Adrenal gland (tissue), 12 donors: Measurements from ENCODE around the gene XYLB. TPM values are rescaled to one million over a fixed set of nuclear protein-coding genes. Genes with fewer than 3 reads are reported as not detected.

Experiments
- DNase-seq, 7 donors: peaks; one replicate each; pipeline ENCODE4 v3.0.0-alpha.2; 2019 to 2020
- H3K27ac ChIP-seq, 5 donors: fragments of 200-600 bp; sonication (generic) in 4 of 5; 1 replicate in 3 of 5; 2 replicates in 2 of 5; pipeline versions ENCODE4 v1.5.1 to v1.8.0; 2016 to 2020; ENCODE audit warnings: mild to moderate bottlenecking in 1 of 5
- H3K27me3 ChIP-seq: fragments of 200-600 bp; 2 replicates; pipeline ENCODE4 v1.8.0; 2021
- H3K36me3 ChIP-seq, 2 donors: fragments of 200-600 bp; replicated peaks in 1 of 2; 1 replicate in 1 of 2; 2 replicates in 1 of 2; pipeline versions ENCODE4 v1.5.1 to v1.8.0; 2018 to 2022
- H3K4me1 ChIP-seq, 2 donors: fragments of 200-600 bp; replicated peaks in 1 of 2; 1 replicate in 1 of 2; 2 replicates in 1 of 2; pipeline versions ENCODE4 v1.5.1 to v1.8.0; 2018 to 2021
- H3K4me3 ChIP-seq, 4 donors: fragments of 200-600 bp; sonication (generic) in 3 of 4; one replicate each; pipeline ENCODE4 v1.5.1; 2016 to 2018
- H3K9me3 ChIP-seq, 3 donors: fragments of 200-600 bp; sonication (generic) in 1 of 3; replicated peaks in 1 of 3; 1 replicate in 2 of 3; 2 replicates in 1 of 3; pipeline versions ENCODE4 v1.5.1 to v1.8.0; 2016 to 2021
- CTCF ChIP-seq, 6 experiments: fragments of 450-650 bp in 4 of 6; fragments of 200-600 bp in 2 of 6; sonication (generic) in 1 of 6; IDR thresholded peaks; 1 replicate in 5 of 6; 2 replicates in 1 of 6; pipeline versions ENCODE4 v1.5.1 to v1.8.0; 2016 to 2021; ENCODE audit warnings: antibody characterized with exemption in 6 of 6, mild to moderate bottlenecking in 2 of 6, moderate library complexity in 1 of 6
- POLR2A ChIP-seq, 2 donors: fragments of 450-650 bp; IDR thresholded peaks; one replicate each; pipeline ENCODE4 v1.6.1; 2017; ENCODE audit warnings: antibody characterized with exemption in 2 of 2, mild to moderate bottlenecking in 2 of 2, moderate library complexity in 1 of 2
- WGBS, 4 donors: extraction: QIAGEN DNeasy Blood & Tissue Kit in 2 of 4; methylation state at CpG; one replicate each; pipeline versions ENCODE4 v1.1.5 to v1.1.7; 2013 to 2017; 5-methylcytosine and 5-hydroxymethylcytosine counted together
- intact Hi-C, 2 donors: fragments of 100-400 bp; cut with DNase I; formaldehyde crosslinking; loops; one replicate each; pipeline versions ENCODE4 v1.14.1 to v1.15.0; 2022 to 2023
- polyA plus RNA-seq, 3 donors: library from polyadenylated mRNA; stranded (reverse); fragments of 200-250 nt in 2 of 3; fragments of 350-450 nt in 1 of 3; fragmentation: Illumina TruSeq in 1 of 3; extraction: RNeasy Lipid Tissue Mini Kit (QIAGEN cat#74804) in 1 of 3; gene quantifications; one replicate each; pipeline ENCODE4 v1.2.3, GENCODE V29; 2013 to 2014
- total RNA-seq, 9 donors: library from RNA; depleted of rRNA in 4 of 9; stranded (reverse); fragments of >200 nt in 4 of 9; fragments of 120-200 nt in 1 of 9; fragmentation: NEBNext Ultra II Directional in 1 of 9; extraction: Animal tissue kit (Norgen Biotek cat#: 25700) in 1 of 9; gene quantifications; one replicate each; pipeline versions ENCODE4 v1.1.0 to v1.2.4, GENCODE V29; 2013 to 2023
- donor health status: healthy with polysubstance abuse.
- donor health status: Bipolar disorder and iron deficiency.
- donor health status: DM: yes; HTN: yes; CAD: no.
- donor health status: DM: no; HTN: no; CAD: no.
- donor health status: DM: no; HTN: no; CAD: no.
- donor health status: DM: yes; HTN: yes; CAD: no.

The XYLB gene
- total and polyA plus RNA-seq, 12 donors = 1.5 to 14.9 (median 7.5) TPM

DNA sequence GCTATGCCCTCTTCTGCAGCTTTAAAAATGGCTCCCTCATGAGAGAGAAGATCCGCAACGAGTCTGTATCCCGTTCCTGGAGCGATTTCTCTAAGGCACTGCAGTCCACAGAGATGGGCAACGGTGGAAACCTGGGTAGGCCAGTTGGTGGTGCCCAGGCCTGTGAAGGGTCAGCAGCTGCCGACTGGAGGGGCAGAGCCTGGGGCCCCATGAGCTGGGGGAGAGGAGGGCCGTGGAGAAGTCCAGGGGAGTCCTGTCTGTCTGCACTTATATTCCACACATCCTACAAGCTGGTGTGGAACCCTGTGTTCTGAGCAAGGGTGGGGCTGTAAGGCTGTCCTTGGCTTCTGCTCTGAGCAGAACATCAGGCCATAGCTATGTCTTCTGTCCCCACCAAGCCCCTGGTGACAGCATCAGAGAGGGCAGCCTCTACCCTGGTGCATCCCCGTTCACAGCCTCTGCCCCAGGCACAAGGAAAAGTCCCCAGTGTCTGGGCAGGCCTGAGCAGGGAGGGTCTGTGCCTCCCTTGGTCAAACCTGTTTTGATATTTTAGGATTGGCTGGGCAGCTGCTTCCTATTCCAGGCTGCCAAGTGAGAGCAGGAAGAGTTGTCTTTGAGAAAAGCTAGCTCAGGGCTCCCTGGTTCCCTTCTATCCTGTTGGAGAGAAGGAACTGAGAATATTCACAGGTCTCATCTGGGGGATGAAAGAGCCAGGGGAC lies 29.7 kb downstream of the XYLB start:
- H3K4me1 ChIP-seq = no peaks in the 10 kb centered on the region
- no peaks in the 10 kb centered on the region for H3K9me3 ChIP-seq
- peak in 1 of 7 donors; percentile 5 for DNase-seq
- no peak overlapping the region for H3K27ac ChIP-seq
- no peak overlapping the region for H3K4me3 ChIP-seq
- 95 to 100% (median 96%) methylated on average over 2 to 8 of the region's 8 CpGs for WGBS, 4 donors
- peaks cover 0 to 16% of the 10 kb centered on the region in 2 donors for H3K36me3 ChIP-seq
- intact Hi-C loops = no loop called here
- TF ChIP-seq POLR2A (IDR thresholded peaks at IDR 0.05) (no peak), CTCF (IDR thresholded peaks at IDR 0.05) (no peak)
- no peaks in the 10 kb centered on the region for H3K27me3 ChIP-seq

DNA sequence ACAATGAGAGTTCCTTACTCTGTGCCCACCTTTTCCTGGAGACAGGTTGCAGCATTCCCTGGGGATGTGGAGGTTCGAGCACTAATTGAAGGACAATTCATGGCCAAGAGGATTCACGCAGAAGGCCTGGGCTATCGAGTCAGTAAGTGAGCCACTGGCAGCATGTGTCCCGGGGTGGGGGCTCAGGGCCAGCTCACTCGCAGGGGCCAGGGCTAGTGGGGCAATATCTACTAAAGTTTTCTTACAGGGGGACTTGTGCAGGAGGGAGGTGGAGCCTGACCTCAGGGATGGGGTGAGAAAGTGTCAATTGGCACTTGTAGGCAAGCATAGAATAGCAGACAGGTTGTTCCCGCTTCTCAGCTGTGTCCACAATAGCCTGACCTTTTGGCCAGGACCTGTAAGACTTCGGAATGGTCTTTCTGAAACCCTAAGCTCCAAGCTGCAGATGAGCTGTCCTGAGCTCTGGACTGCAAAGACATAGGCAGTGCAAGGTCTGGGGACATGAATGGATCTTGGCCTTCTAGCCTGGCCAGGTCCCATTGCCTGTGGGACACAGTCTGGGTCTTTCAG lies 32.7 kb downstream of the XYLB start:
- no peaks in the 10 kb centered on the region for H3K27me3 ChIP-seq
- no peak overlapping the region for H3K4me3 ChIP-seq
- H3K36me3 ChIP-seq = peaks cover 0 to 3% of the 10 kb centered on the region in 2 donors
- intact Hi-C loops = no loop called here
- DNase-seq = no peak
- no peaks in the 10 kb centered on the region for H3K9me3 ChIP-seq
- WGBS, 4 donors = 79 to 89% (median 84%) methylated on average over 5 to 7 of the region's 7 CpGs
- H3K27ac ChIP-seq = no peak overlapping the region
- no peaks in the 10 kb centered on the region for H3K4me1 ChIP-seq
- TF ChIP-seq CTCF (IDR thresholded peaks at IDR 0.05) (no peak), POLR2A (IDR thresholded peaks at IDR 0.05) (no peak)

DNA sequence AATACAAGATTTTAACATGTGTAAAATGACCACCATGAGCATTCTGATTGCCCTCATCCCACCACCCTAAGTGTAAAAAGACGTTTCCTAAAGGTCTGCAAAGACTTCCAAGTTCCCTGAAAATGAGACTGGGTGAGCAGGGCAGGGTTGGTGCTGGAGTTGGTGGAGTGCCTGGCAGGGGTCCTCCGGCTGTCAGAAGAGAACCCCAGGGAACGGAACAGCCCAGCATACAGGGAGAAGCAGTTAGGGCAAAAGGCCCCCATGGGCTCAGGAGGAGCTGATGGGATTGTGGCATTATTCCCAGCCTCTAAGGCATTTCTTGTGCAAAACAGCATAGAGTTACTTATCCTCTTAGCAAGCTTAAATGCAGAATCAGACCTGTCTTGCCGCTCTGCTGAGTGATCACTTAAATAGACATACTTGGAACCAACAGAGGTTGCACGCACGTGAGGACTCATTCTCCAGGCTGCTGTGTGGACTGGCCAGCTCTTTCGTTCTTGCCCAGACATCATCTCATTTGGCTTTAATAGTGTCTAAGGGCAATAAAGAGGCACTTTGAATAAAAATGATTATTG lies 36.0 kb downstream of the XYLB start:
- H3K27ac ChIP-seq = no peak overlapping the region
- DNase-seq = peak in 1 of 7 donors; percentile 54
- H3K36me3 ChIP-seq = peaks cover 0 to 3% of the 10 kb centered on the region in 2 donors
- H3K27me3 ChIP-seq = no peaks in the 10 kb centered on the region
- TF ChIP-seq POLR2A (IDR thresholded peaks at IDR 0.05) (no peak), CTCF (IDR thresholded peaks at IDR 0.05) (no peak)
- peaks cover 0 to 4% (median 0%) of the 10 kb centered on the region in 3 donors for H3K9me3 ChIP-seq
- H3K4me3 ChIP-seq = no peak overlapping the region
- no peaks in the 10 kb centered on the region for H3K4me1 ChIP-seq
- WGBS, 4 donors = 86 to 93% (median 88%) methylated on average over 7 of the region's 7 CpGs
- intact Hi-C loops = no loop called here

DNA sequence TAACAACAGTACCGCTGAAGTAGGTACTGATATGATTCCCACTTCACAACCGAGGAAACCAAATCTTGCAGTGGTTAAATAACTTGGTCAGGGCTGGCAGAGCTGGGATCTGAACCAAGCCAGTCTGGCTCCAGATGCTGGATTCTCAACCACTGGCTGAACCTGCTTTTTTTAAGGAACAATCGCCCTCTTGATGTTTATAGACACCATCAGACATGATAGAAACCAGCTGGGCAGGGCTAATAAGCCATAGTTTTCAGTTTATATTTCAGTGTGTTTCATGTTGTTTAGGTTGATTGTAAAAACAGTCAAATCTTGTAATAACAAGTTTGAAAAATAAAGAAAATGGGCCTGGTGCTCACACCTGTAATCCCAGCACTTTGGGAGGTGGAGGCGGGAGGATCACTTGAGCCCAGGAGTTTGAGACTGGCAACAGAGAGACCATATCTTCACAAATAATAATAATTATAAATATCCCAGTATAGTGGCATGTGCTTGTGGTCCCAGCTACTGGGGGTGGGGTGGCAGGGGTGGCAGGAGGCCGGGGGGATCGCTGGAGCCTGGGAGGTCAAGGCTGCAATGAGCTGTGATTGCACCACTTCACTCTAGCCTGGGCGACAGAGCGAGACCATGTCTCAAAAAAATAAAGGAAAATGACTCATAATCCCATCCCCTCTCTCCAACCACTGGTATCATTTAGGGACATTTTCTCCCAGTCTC lies 36.7 kb downstream of the XYLB start:
- peak in 1 of 7 donors; percentile 36 for DNase-seq
- peaks cover 0 to 4% (median 0%) of the 10 kb centered on the region in 3 donors for H3K9me3 ChIP-seq
- H3K27me3 ChIP-seq = no peaks in the 10 kb centered on the region
- no peaks in the 10 kb centered on the region for H3K4me1 ChIP-seq
- no peak for TF ChIP-seq POLR2A (IDR thresholded peaks at IDR 0.05)
- TF ChIP-seq CTCF (IDR thresholded peaks at IDR 0.05) = no peak
- no peak overlapping the region for H3K4me3 ChIP-seq
- H3K36me3 ChIP-seq = peaks cover 0 to 3% of the 10 kb centered on the region in 2 donors
- intact Hi-C loops = no loop called here
- WGBS, 4 donors = 87 to 94% (median 91%) methylated on average over 8 of the region's 8 CpGs
- H3K27ac ChIP-seq = no peak overlapping the region
